Keratinocyte (primary cell): ENCODE measurements around the gene MORF4L1.

Experiments
- CTCF ChIP-seq, 3 experiments: IDR thresholded peaks in 1 of 3; conservative IDR thresholded peaks in 1 of 3; optimal IDR thresholded peaks in 1 of 3; 2 replicates in 2 of 3; 3 replicates in 1 of 3; pipeline versions ENCODE3 to v1.5.1; 2011; ENCODE audit warnings: low read length in 3 of 3, mild to moderate bottlenecking in 3 of 3, moderate library complexity in 2 of 3, control low read depth in 1 of 3, inconsistent platforms in 1 of 3; ENCODE audit not compliant: insufficient read depth in 2 of 3; ENCODE audit errors: extremely low read depth in 1 of 3
- EZH2 ChIP-seq: IDR thresholded peaks from one replicate; pipeline ENCODE4 v1.6.1; 2012; ENCODE audit warnings: inconsistent platforms, mild to moderate bottlenecking, low read length, moderate library complexity

- TF ChIP-seq CTCF (optimal IDR thresholded peaks at IDR 0.05 in 1 of 3, IDR thresholded peaks at IDR 0.05 in 1 of 3, conservative IDR thresholded peaks at IDR 0.05 in 1 of 3; ENCODE audit: extremely low read depth in 1 of 3, insufficient read depth in 2 of 3, low read length in 3 of 3) (peak; percentile 69 to 82 (median 70)), EZH2 (no peak)
These were observed 41.5 kb downstream of the MORF4L1 start for GRCh38 chr15:78914027-78914764.
